Measurements from ENCODE around the gene ZNF107. TPM values are rescaled to one million over a fixed set of nuclear protein-coding genes. Genes with fewer than 3 reads are reported as not detected.
"Not testable (repeated sequence)": the region's sequence is repeated elsewhere in the genome, so short reads cannot be mapped to it uniquely, and the experiment has no call there.

Gene ZNF107
- total RNA-seq, 1 donor from 2014 or later: 5.9 TPM

DNA sequence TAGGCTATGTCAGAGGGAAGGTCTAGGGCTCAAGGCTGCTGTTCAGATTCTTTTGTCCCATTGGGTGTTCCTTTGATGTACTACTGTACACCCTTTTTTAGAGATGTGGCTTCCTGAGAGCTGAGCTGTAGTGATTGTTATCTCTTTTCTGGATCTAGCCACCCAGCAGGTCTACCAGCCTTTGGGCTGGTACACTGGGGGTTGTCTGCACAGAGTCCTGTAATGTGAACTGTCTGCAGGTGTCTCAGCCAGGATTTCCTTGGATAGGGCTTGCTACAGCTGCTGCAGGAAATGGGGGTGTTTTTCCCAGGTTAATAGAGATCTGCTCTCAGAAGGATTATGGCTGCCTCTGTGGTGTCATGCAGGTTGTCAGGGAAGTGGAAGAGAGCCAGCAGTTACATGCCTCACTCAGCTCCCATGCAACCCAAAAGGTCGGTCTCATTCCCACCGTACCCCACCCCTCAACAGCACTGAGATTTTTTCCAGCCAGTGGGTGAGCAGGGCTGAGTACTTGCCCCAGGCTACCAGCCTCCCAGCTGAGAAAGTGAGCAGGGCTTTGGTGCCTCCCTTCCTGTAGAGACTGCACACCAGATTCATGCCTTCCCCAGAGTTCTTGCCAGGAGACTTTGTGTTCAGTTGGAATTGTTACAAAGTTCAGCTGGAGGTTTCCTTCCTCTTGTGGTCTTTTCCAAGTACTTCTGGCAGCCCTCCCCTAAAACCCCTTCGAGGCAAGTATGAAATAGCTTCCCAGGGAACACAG, 63.3 kb downstream of the ZNF107 start:
- no peak for DNase-seq (ENCODE audit: low read depth)
- no peak for TF ChIP-seq CTCF (conservative IDR thresholded peaks at IDR 0.05; ENCODE audit: low read depth, low read length)
- no peak overlapping the region for H3K4me3 ChIP-seq (ENCODE audit: low read depth, low read length)

DNA sequence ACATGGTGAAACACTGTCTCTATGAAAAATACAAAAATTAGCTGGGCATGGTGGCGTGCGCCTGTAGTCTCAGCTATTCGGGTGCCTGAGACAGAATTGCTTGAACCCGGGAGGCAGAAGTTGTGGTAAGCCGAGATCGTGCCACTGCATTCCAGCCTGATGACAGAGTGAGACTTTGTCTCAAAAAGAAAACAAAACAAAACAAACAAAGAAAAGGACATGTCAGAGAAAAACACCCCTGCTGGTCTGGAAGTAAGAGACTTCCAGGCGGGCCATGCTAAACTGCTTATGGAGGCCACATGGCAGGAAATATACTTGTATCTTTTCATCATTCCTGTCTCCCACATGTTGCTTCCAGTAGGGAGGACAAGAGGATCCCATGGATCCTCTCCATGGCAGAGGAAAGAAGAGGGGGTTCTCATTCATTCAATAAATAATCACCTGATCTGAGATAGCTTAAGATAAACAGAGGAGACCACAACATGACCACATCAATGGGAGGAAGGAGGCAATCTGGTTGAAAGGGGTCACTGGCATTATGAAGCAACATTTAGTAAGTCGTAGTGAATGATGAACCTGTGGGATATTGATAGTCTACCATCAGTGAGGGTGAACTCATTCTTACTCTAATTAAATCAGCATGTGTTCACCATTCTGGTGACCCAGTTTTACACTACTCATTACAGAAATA, 67.8 kb downstream of the ZNF107 start:
- no peak for DNase-seq (ENCODE audit: low read depth)
- no peak for TF ChIP-seq CTCF (conservative IDR thresholded peaks at IDR 0.05; ENCODE audit: low read depth, low read length)
- no peak overlapping the region for H3K4me3 ChIP-seq (ENCODE audit: low read depth, low read length)

- DNase-seq (ENCODE audit: low read depth): no peak
- TF ChIP-seq CTCF (conservative IDR thresholded peaks at IDR 0.05; ENCODE audit: low read depth, low read length): no peak
- H3K4me3 ChIP-seq (ENCODE audit: low read depth, low read length): no peak overlapping the region
These were observed 70.6 kb downstream of the ZNF107 start for GRCh38 chr7:64736575-64736974.

DNA sequence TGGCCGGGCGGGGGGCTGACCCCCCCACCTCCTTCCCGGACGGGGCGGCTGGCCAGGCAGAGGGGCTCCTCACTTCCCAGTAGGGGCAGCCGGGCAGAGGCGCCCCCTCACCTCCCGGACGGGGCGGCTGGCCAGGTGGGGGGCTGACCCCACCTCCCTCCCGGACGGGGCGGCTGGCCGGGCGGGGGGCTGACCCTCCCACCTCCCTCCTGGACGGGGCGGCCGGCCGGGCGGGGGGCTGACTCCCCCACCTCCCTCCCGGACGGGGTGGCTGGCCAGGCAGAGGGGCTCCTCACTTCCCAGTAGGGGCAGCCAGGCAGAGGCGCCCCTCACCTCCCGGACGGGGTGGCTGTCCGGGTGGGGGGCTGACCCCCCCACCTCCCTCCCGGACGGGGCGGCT, 72.5 kb downstream of the ZNF107 start:
- DNase-seq (ENCODE audit: low read depth); H3K4me3 ChIP-seq (ENCODE audit: low read depth, low read length): not testable (repeated sequence)

GRCh38 chr7:64738953-64739352, 73.0 kb downstream of the ZNF107 start:
- not testable (repeated sequence) for H3K4me3 ChIP-seq (ENCODE audit: low read depth, low read length); DNase-seq (ENCODE audit: low read depth)

- no peak for TF ChIP-seq CTCF (conservative IDR thresholded peaks at IDR 0.05; ENCODE audit: low read depth, low read length)
- H3K4me3 ChIP-seq (ENCODE audit: low read depth, low read length): no peak overlapping the region
- DNase-seq (ENCODE audit: low read depth): no peak
These were observed 78.7 kb downstream of the ZNF107 start for GRCh38 chr7:64744680-64745079.

DNA sequence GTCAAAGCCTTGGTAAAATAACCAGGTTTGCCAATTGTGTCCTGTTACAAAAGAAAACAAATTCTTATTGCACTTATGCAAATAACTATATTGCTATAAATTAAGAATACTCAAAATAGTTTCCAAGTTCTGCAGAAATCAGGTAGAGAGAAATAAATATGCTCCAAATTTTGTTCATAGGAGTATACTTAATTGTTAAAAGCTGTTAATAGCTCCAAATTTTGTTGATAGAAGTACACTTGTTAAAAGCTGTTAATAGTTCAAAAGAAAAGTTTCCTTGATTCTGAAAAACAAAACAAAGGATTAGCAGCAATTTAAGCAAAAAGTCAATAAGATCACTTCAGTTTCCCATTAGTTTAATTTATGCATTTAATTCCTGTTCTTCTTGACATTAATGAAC, 81.9 kb downstream of the ZNF107 start:
- TF ChIP-seq CTCF (conservative IDR thresholded peaks at IDR 0.05; ENCODE audit: low read depth, low read length): no peak
- no peak for DNase-seq (ENCODE audit: low read depth)

DNA sequence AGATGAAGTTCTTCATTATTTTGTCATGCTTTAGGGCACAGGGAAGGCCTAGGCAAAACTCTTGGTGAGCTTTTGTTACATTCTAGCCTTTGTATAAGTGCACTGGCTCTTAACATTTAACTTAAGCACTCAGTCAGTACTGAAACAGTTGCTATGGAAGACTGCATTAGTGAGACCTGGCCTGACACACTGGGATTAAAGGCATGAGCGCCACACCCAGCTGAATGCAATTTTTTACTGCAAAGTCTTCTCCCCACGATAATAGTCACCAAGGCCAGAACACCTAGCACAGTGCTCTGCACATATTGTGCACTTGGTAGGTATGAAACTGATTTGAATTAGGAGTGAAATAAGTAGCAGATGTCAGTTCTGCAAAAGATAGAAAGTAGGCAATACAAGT, 87.1 kb downstream of the ZNF107 start:
- no peak for TF ChIP-seq CTCF (conservative IDR thresholded peaks at IDR 0.05; ENCODE audit: low read depth, low read length)
- no peak overlapping the region for H3K4me3 ChIP-seq (ENCODE audit: low read depth, low read length)
- DNase-seq (ENCODE audit: low read depth): no peak

More for the DNA sequence above, 81.9 kb downstream of the ZNF107 start:
- H3K4me3 ChIP-seq (ENCODE audit: low read depth, low read length): no peak overlapping the region

Data from epithelial cell of proximal tubule (primary cell).